ENCODE data around the gene SCYGR6.
"Not testable (repeated sequence)": the region's sequence is repeated elsewhere in the genome, so short reads cannot be mapped to it uniquely, and the experiment has no call there.

SCYGR6 gene

GRCh38 chr2:227724394-227725039 lies at the start of gene SCYGR6:
Gene SCYGR6, minus strand, starts transcription at chr2:227724757. Its CDS starts 0 bp downstream, at chr2:227724757.
- DNase-seq = no peak

DNA sequence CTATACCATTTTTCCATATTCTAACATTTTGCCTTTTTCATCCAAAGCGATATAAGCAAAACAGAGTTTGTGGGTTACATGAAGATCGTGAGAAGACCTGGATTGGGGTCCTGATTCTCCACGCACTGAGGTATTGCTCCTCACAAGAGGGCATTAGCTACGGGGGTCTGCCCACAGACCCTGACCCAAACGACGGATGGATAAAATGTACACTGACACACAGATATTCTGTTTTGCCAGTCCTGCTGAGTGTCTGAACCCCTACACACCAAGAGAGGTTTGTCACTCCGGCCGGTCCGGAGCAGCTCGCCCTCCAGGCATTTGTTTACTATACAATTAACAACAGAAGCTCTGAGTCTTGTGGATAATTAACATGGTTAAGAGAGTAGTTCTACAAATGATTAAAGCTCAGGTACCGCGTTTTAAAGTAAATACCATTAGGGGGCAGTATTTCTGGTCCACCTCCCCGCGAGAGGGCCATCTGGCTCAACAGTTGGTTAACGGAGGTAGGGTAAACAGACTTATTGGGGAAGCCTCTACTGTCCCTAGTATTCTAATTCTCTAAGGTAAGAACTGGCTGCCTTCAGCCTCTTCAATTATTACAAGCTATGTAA lies 49.6 kb upstream of the SCYGR6 start:
- DNase-seq = no peak

- DNase-seq = no peak
Measured at GRCh38 chr2:227772932-227773331, 48.4 kb upstream of the SCYGR6 start.

DNA sequence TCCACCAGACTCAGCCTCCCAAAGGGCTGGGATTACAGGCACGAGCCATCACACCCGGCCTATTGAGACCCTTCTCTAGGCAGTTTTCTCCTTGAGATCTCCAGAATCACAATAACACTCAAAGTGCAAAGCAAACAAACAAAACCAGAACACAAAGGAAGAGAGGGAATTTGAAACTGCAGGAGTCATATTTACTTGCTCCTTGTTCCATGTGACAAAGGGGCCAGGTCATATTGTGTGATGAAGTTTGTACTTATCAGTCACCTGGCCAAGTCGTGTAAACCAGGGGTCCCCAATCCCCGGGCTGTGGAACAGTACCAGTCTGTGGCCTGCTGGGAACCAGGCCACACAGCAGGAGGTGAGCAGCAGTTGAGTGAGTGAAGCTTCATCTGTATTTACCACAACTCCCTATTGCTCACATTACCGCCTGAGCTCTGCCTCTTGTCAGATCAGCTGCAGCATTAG lies 47.7 kb upstream of the SCYGR6 start:
- peak; percentile 1 for DNase-seq

DNA sequence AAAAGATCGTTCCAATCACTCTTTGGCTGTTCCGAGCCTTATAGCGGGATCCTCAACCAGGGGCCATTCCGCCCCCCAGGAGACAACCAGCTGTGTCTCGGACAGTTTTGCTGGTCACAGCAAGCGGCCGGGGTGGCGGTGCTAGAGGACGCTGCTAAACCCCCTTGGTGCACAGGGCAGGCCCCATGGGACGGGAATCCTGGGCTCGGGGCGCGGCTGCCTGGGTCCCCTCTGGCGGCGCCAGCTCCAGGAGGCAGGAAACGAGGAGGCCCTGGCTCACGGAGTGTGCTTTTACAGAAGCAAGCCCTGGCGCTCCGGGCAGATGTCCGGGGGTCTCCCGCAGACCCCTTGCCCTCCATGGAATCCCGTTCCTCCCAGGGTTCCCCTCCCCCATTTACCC lies 43.3 kb upstream of the SCYGR6 start:
- no peak for DNase-seq

DNA sequence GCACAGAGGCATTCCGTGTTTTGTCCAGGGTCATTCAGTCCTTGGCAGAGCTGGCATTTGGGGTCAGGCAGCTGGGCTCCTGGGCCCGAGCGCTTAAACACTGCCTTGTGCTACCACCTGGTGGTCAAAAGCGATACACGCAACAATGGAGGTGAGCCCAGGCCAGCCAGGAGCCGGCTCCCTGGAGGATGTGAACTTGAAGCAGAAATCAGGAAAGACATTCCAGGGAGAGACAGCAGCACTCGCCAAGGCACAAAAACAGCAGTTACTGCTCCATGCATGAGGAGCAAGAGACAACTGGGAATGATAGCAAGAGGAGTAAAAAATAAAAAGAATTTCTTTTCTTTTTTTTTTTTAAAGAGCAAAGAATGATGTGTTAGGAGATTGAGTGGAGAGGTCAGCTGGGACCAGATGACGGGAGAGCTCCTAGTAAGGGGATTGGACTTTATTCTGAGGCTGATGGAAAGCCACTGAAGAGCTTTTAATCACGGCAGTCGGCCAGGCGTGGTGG lies 41.9 kb upstream of the SCYGR6 start:
- peak; percentile 31 for DNase-seq

DNA sequence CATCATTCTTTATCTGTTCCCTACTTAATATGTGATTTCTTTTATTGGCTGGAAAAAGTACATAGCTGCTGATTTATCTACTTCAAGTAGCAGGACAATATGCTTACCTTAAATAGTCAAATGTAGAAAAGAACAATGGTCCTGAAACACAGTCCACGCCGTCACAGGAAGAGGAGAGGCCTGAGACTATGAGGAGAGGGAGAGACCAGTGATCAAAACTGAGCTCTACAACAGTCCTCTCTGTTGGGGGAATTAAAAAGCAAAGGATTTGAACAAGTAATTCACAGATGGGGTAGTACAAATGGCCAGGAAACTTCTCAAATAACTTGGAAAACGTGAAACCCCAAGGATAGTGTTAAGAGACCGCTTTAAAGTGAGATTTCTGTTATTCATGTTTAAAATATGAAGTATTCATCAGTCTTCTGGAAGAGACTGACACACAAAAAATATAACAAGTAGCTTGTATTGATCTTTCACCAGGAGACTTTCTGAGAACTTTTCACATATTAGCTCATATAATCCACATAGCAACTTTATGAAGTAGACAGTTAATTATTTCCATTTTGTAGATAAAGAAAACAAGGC lies 41.3 kb upstream of the SCYGR6 start:
- DNase-seq = no peak

GRCh38 chr2:227761740-227762476 lies 37.4 kb upstream of the SCYGR6 start:
- no peak for DNase-seq

DNA sequence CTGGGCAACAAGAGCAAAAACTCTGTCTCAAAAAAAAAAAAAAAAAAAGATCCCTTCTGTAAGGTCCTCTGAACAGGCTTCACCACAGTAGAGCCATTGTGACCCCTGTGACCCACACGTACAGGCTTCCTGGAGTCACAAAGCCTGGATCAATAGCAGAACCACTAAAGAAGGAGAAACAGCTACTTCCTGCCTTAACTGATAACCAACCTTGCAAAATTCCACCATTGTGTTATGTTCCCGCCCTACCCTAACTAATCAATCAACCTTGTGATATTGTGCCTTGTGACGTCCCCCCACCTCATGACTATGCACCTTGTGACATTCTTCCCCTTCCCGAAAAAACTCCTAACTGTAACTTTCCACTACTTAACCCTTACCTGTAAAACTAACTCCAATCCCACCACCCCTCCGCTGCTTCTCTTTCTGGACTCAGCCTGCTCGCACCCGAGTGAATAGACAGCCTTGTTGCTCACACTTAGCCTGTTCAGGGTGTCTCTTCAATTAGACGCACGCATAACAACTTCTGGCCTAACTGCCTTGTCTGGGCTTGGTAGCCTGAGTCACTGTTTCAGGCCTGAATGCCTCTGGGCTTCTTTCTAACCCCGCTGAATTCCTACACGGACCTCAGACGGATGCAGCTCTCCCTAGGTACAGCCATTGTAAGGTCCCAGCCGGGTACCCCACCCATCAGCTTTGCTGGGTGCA lies 35.0 kb upstream of the SCYGR6 start:
- no peak for DNase-seq

GRCh38 chr2:227756261-227756660 lies 31.7 kb upstream of the SCYGR6 start:
- DNase-seq = not testable (repeated sequence)

DNA sequence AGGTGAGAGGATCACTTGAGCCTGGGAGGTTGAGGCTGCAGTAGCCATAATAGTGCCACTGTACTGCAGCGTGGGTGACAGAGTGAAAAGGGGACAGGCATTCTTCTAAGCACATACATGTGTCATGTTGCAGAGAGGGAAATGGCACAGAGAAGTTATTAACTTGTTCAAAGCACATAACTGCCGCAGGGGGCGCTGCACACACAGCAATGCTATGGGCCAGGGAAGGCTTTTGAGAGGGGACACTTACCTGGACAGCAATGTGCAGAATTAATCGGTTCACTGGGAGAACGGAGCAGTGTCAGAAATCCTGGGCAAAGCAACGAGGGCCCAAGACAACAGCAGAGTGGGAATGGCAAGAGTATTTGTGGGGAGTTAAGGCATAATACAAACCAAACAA lies 23.5 kb upstream of the SCYGR6 start:
- no peak for DNase-seq

DNA sequence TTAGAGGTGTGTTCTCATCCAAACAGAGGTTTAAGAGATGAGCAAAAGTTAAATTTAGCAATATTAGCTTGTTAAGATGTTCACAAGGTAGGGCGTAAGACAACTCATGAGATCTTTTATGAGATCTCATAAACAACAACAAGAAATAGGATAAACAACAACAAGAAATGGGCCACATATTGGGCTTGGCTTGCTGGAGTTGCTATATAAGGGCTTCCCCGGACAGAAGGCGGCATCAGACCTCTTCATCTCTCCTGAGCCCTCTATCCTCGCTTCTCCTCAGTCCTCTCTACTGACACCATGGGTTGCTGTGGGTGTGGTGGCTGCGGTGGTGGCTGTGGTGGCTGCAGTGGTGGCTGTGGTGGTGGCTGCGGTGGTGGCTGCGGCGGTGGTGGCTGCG lies 21.0 kb upstream of the SCYGR6 start, which contains the start of gene SCYGR8:
Gene SCYGR8 (plus strand): TSS at position 301 of the 400 bp plus-strand sequence. CDS start 0 bp downstream, at position 301.
- no peak for DNase-seq

DNA sequence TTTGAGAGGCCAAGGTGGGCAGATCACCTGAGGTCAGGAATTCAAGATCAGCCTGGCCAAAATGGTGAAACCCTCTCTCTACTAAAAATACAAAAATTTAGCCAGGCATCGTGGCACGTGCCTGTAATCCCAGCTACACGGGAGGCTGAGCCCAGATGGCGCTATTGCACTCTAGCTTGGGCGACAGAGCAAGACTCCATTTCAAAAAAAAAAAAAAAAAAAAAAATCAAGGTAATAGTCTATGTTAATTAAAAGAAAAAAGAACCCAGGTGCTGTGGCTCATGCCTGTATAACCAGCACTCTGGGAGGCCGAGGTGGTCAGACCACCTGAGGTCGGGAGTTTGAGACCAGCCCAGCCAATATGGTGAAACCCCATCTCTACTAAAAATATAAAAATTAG lies 16.1 kb upstream of the SCYGR6 start:
- DNase-seq = not testable (repeated sequence)

DNA sequence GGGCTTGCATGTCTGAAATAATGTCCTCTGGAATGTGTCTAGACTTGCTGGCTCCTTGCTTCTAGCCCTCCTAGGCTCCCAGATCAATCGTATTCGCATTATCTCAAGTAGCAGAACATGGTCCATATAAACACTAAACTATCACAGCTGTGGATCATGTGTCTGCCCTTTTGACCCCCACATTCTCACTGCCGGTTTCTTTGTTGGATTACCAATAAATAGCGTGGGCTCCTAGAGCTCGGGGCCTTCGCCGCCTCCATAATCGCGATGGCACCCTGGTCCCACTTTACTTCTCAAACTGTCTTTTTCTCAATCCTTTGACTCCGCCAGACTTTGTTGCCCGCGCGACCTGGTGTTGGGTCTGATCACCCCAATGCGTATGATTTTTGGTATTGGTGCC lies 14.8 kb upstream of the SCYGR6 start:
- DNase-seq = no peak

- DNase-seq = no peak
Measured at GRCh38 chr2:227728035-227728434, 3.5 kb upstream of the SCYGR6 start, which contains the start of gene SCYGR7. Gene SCYGR7, plus strand, starts transcription at chr2:227728335. Its CDS starts 0 bp downstream, at chr2:227728335.

DNA sequence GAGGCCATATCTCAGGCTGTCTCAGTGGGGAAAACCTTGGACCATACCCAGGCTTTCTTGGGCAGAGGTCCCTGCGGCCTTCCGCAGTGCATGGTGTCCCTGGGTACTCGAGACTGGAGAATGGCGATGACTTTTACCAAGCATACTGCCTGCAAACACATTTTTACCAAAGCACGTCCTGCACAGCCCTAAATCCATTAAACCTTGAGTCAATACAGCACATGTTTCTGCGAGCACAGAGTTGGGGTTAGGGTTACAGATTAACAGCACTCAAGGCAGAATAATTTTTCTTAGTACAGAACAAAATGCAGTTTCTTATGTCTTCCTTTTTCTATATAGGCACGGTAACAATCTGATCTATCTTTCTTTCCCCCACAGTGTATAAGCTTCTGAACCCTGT lies 1.7 kb downstream of the SCYGR6 start:
- DNase-seq = not testable (repeated sequence)

DNA sequence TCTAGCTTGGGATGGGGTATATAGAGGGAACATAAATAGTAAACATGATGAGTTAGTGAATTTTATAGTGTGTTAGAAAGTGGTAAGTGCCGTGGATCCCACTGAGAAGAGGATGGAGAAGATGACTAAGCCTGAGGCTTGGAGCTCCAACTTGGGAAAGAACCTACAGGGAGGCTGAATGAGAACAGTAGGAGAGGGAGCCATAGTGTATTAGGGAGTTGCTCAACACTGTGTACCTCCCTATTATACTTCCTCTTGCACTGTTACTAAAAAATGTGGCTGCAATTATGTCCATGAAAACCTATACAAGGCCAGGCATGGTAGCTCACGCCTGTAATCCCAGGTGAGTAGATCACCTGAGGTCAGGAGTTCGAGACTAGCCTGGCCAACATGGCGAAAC lies 3.9 kb downstream of the SCYGR6 start:
- DNase-seq = no peak

DNA sequence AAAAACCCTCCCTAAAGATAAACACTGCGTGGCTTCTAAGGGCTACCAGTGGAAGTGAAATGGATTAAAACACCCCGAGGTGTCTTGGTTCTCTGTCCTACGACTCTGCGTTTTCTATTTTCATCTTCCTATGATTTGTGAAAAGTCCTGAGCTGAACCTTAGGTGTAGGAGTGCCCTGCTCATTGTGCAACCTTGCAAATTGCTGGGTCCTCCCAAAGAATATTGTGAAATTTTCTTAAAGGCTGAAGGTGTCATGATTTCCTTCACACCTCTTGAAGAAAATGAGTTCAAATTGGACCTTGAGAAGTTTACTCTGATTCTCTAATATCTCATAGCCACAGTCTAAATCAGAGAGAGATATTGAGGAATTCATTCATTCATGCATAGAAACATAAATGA lies 4.9 kb downstream of the SCYGR6 start:
- no peak for DNase-seq

- DNase-seq = peak; percentile 20
Measured at GRCh38 chr2:227717687-227718567, 6.6 kb downstream of the SCYGR6 start, which contains the start of gene SLC19A3. Gene SLC19A3, minus strand, starts transcription at chr2:227718028. Its CDS starts 15,710 bp downstream, at chr2:227702318.

- DNase-seq = no peak
Measured at GRCh38 chr2:227716501-227716900, 8.1 kb downstream of the SCYGR6 start.

GRCh38 chr2:227713291-227713690 lies 11.3 kb downstream of the SCYGR6 start:
- no peak for DNase-seq
